IMR-90 (cell line): ENCODE data around the gene ELL3. TPM values are rescaled to one million over a fixed set of nuclear protein-coding genes. Genes with fewer than 3 reads are reported as not detected.

ENCODE experiments used
- ATAC-seq: fragments of 200-7000 bp; cut with Tn5 transposase; 2 replicates; pipeline ENCODE4 v1.9.1; 2020; ENCODE audit warnings: low read depth, mild to moderate bottlenecking, moderate library complexity
- BruUV-seq: library from RNA; stranded (reverse); fragments of 400-500 nt; replicated peaks from 2 replicates; lab custom pipeline; 2021; lab: Mats Ljungman, UMichigan
- CTCF ChIA-PET: fragments of 300-600 bp; formaldehyde crosslinking; extraction: SDS; loops from one replicate; lab custom pipeline; 2021; ENCODE audit warnings: antibody characterized with exemption; lab: Yijun Ruan, JAX
- POLR2A ChIA-PET: fragments of 300-600 bp; sonication (Branson Sonifier 250); formaldehyde crosslinking; loops from one replicate; lab custom pipeline; 2022; ENCODE audit warnings: antibody characterized with exemption; ENCODE audit not compliant: unreplicated experiment; lab: Charles Lee
- DNase-seq: peaks from one replicate; pipeline ENCODE4 v3.0.0; 2013
- H2AFZ ChIP-seq: replicated peaks from 2 replicates; pipeline ENCODE3; 2013; ENCODE audit warnings: low read length, mild to moderate bottlenecking; ENCODE audit not compliant: poor library complexity
- H2AK5ac ChIP-seq: 2 replicates; pipeline ENCODE4 v1.6.1; 2013; ENCODE audit warnings: low read depth, low read length, inconsistent platforms
- H2AK9ac ChIP-seq: replicated peaks from 2 replicates; pipeline ENCODE3; 2013; ENCODE audit warnings: mild to moderate bottlenecking, low read depth, low read length, moderate library complexity; ENCODE audit not compliant: poor library complexity
- H2BK120ac ChIP-seq: 2 replicates; pipeline ENCODE4 v1.6.1; 2013; ENCODE audit warnings: low read depth, low read length, inconsistent platforms
- H2BK15ac ChIP-seq: 3 replicates; pipeline ENCODE4 v1.6.1; 2013; ENCODE audit warnings: low read depth, low read length, inconsistent platforms
- H2BK20ac ChIP-seq: 2 replicates; pipeline ENCODE4 v1.6.1; 2013; ENCODE audit warnings: low read depth, mild to moderate bottlenecking, inconsistent platforms, low read length, moderate library complexity
- H2BK5ac ChIP-seq: 2 replicates; pipeline ENCODE4 v1.6.1; 2013; ENCODE audit warnings: mild to moderate bottlenecking, low read depth, low read length, inconsistent platforms; ENCODE audit not compliant: poor library complexity, severe bottlenecking
- H3K14ac ChIP-seq: replicated peaks from 2 replicates; pipeline ENCODE4 v1.6.1; 2013; ENCODE audit warnings: low read depth, low read length, inconsistent platforms
- H3K18ac ChIP-seq: 2 replicates; pipeline ENCODE4 v1.6.1; 2013; ENCODE audit warnings: low read depth, low read length, control low read depth
- H3K23ac ChIP-seq: 2 replicates; pipeline ENCODE4 v1.6.1; 2013; ENCODE audit warnings: low read depth, low read length, inconsistent platforms
- H3K27ac ChIP-seq: 2 replicates; pipeline ENCODE4 v1.5.1; 2013; ENCODE audit warnings: mild to moderate bottlenecking, control low read depth, low read length; ENCODE audit not compliant: insufficient read depth
- H3K27me3 ChIP-seq: 2 replicates; pipeline ENCODE4 v1.6.1; 2013; ENCODE audit warnings: low read length; ENCODE audit not compliant: control insufficient read depth, insufficient read depth
- H3K36me3 ChIP-seq: 2 replicates; pipeline ENCODE4 v1.6.1; 2013; ENCODE audit warnings: low read length, mixed read lengths; ENCODE audit not compliant: control insufficient read depth, insufficient read depth
- H3K4ac ChIP-seq: 2 replicates; pipeline ENCODE4 v1.6.1; 2013; ENCODE audit warnings: low read depth, low read length, inconsistent platforms
- H3K4me1 ChIP-seq: 2 replicates; pipeline ENCODE4 v1.6.1; 2013; ENCODE audit warnings: low read length, mixed read lengths; ENCODE audit not compliant: control insufficient read depth, insufficient read depth
- H3K4me2 ChIP-seq: 2 replicates; pipeline ENCODE4 v1.6.1; 2013; ENCODE audit warnings: low read depth, mild to moderate bottlenecking, control low read depth, low read length, moderate library complexity
- H3K4me3 ChIP-seq: 2 replicates; pipeline ENCODE4 v1.5.1; 2013; ENCODE audit warnings: low read depth, mild to moderate bottlenecking, control low read depth, low read length, moderate library complexity; ENCODE audit not compliant: insufficient read depth
- H3K56ac ChIP-seq: 2 replicates; pipeline ENCODE4 v1.6.1; 2013; ENCODE audit warnings: low read length, inconsistent platforms; ENCODE audit not compliant: insufficient read depth; ENCODE audit errors: extremely low read depth
- H3K79me1 ChIP-seq, 2 experiments: 2 replicates each; pipeline ENCODE4 v1.6.1; 2013; ENCODE audit warnings: low read length in 2 of 2, inconsistent platforms in 1 of 2, low read depth in 1 of 2
- H3K9ac ChIP-seq: 2 replicates; pipeline ENCODE4 v1.6.1; 2013; ENCODE audit warnings: low read depth, low read length, control low read depth
- H3K9me1 ChIP-seq: 2 replicates; pipeline ENCODE4 v1.6.1; 2013; ENCODE audit warnings: low read length, inconsistent platforms; ENCODE audit not compliant: insufficient read depth
- H3K9me3 ChIP-seq: 2 replicates; pipeline ENCODE4 v1.6.1; 2013; ENCODE audit warnings: low read length; ENCODE audit not compliant: control insufficient read depth, insufficient read depth
- H4K20me1 ChIP-seq: 2 replicates; pipeline ENCODE4 v1.6.1; 2013; ENCODE audit warnings: low read length, inconsistent platforms; ENCODE audit not compliant: insufficient read depth
- H4K5ac ChIP-seq: 2 replicates; pipeline ENCODE4 v1.6.1; 2013; ENCODE audit warnings: mild to moderate bottlenecking, low read depth, low read length, control low read depth
- H4K8ac ChIP-seq, 2 experiments: 2 replicates each; pipeline ENCODE4 v1.6.1; 2013; ENCODE audit warnings: low read depth in 2 of 2, low read length in 2 of 2, control low read depth in 1 of 2, inconsistent platforms in 1 of 2
- H4K91ac ChIP-seq: 2 replicates; pipeline ENCODE4 v1.6.1; 2013; ENCODE audit warnings: low read depth, low read length, inconsistent platforms; ENCODE audit not compliant: insufficient read depth
- CHD1 ChIP-seq: IDR thresholded peaks from 2 replicates; pipeline ENCODE4 v1.6.1; 2012; ENCODE audit warnings: low read depth, low read length, improper control_type of control experiment
- CTCF ChIP-seq: conservative IDR thresholded peaks from 2 replicates; pipeline ENCODE4 v1.5.1; 2012; ENCODE audit warnings: mild to moderate bottlenecking, low read depth, low read length, improper control_type of control experiment
- FOS ChIP-seq: fragments of 150-350 bp; IDR thresholded peaks from 2 replicates; pipeline ENCODE4 v1.6.1; 2016; ENCODE audit warnings: low read depth, low read length
- MAFK ChIP-seq: IDR thresholded peaks from 2 replicates; pipeline ENCODE4 v1.6.1; 2012; ENCODE audit warnings: low read depth, low read length, improper control_type of control experiment
- MAZ ChIP-seq: IDR thresholded peaks from 2 replicates; pipeline ENCODE4 v1.6.1; 2012; ENCODE audit warnings: low read depth, mild to moderate bottlenecking, low read length, improper control_type of control experiment, moderate library complexity, borderline replicate concordance
- NFE2L2 ChIP-seq: fragments of 150-350 bp; IDR thresholded peaks from 2 replicates; pipeline ENCODE4 v1.6.1; 2016; ENCODE audit warnings: low read depth, mild to moderate bottlenecking, low read length
- RAD21 ChIP-seq: IDR thresholded peaks from 2 replicates; pipeline ENCODE4 v1.6.1; 2012; ENCODE audit warnings: low read length, improper control_type of control experiment
- RCOR1 ChIP-seq: IDR thresholded peaks from 2 replicates; pipeline ENCODE4 v1.6.1; 2012; ENCODE audit warnings: mild to moderate bottlenecking, low read length, improper control_type of control experiment; ENCODE audit not compliant: insufficient replicate concordance
- RFX5 ChIP-seq: IDR thresholded peaks from 2 replicates; pipeline ENCODE4 v1.8.0; 2012; ENCODE audit warnings: low read depth, mild to moderate bottlenecking, low read length, moderate library complexity
- SMC3 ChIP-seq: fragments of 150-350 bp; IDR thresholded peaks from 2 replicates; pipeline ENCODE4 v1.6.1; 2016; ENCODE audit warnings: low read depth, mild to moderate bottlenecking, antibody characterized with exemption, low read length, moderate library complexity
- WGBS, 2 experiments: methylation state at CpG; one replicate each; pipeline versions ENCODE4 v1.1.5 to v1.1.7; 2013; ENCODE audit warnings: missing lambda C conversion rate in 2 of 2; ENCODE audit not compliant: insufficient read length in 1 of 2; ENCODE audit errors: extremely low coverage in 2 of 2; 5-methylcytosine and 5-hydroxymethylcytosine counted together
- dilution Hi-C: fragments of 300-500 bp; cut with HindIII; formaldehyde crosslinking; loops from one replicate; pipeline ENCODE4 v1.14.3; 2018; ENCODE audit warnings: low sequenced_read_pairs; ENCODE audit not compliant: unreplicated experiment
- in situ Hi-C: fragments of 300-500 bp; cut with MboI; formaldehyde crosslinking; loops from 3 replicates; pipeline ENCODE4 v1.14.3; 2019; ENCODE audit warnings: low sequenced_read_pairs, inconsistent platforms, mixed read lengths
- intact Hi-C: fragments of 100-400 bp; cut with micrococcal nuclease; formaldehyde crosslinking; loops from 2 replicates; pipeline ENCODE4 v1.10.0; 2022
- polyA plus RNA-seq, 3 experiments: library from polyadenylated mRNA; depleted of rRNA; stranded (reverse); fragments of >200 nt; gene quantifications; 2 replicates each; pipeline ENCODE4 v1.2.3, GENCODE V29; 2012; ENCODE audit warnings: low replicate concordance in 1 of 3
- total RNA-seq: library from RNA; depleted of rRNA; stranded (reverse); fragments of >200 nt; gene quantifications from 2 replicates; pipeline ENCODE4 v1.2.3, GENCODE V29; 2012
- TF ChIP-seq, protein P1 (sequence below): fragments of 150-350 bp; IDR thresholded peaks from 2 replicates; pipeline ENCODE4 v1.6.1; 2017; ENCODE audit warnings: mild to moderate bottlenecking, antibody characterized with exemption, low read length, low read depth

The ELL3 gene
- total and polyA plus RNA-seq, 2 of the 4 experiments (the other 2 are of a cell fraction): 1.2 to 1.6 TPM

GRCh38 chr15:43789409-43789808 is 12.6 kb upstream of the ELL3 start:
- no peak overlapping the region for H2BK120ac ChIP-seq
- no peak overlapping the region for H3K23ac ChIP-seq
- H2BK15ac ChIP-seq: no peak overlapping the region
- no peak for ATAC-seq
- H3K27me3 ChIP-seq: no peaks in the 10 kb centered on the region
- no peak overlapping the region for H3K14ac ChIP-seq
- H3K4me1 ChIP-seq: peaks cover 9% of the 10 kb centered on the region
- POLR2A ChIA-PET: no interaction called here
- no peak overlapping the region for H2AK5ac ChIP-seq
- H2AFZ ChIP-seq: no peak overlapping the region
- H3K79me1 ChIP-seq: peaks cover 11 to 20% of the 10 kb centered on the region in 2 experiments; a peak in 3 of 4 replicates
- peaks cover 15% of the 10 kb centered on the region for H4K20me1 ChIP-seq
- TF ChIP-seq SMC3 (no peak), CTCF (no peak), RFX5 (no peak), NFE2L2 (no peak), MAFK (no peak), MAZ (no peak), FOS (no peak), CHD1 (no peak), RAD21 (no peak), RCOR1 (no peak)
- TF ChIP-seq, protein P1, sequence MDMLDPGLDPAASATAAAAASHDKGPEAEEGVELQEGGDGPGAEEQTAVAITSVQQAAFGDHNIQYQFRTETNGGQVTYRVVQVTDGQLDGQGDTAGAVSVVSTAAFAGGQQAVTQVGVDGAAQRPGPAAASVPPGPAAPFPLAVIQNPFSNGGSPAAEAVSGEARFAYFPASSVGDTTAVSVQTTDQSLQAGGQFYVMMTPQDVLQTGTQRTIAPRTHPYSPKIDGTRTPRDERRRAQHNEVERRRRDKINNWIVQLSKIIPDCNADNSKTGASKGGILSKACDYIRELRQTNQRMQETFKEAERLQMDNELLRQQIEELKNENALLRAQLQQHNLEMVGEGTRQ: no peak
- BruUV-seq: no TSS peak
- no peak overlapping the region for H3K4ac ChIP-seq
- H2BK20ac ChIP-seq: no peak overlapping the region
- no peak overlapping the region for H3K4me2 ChIP-seq
- H3K27ac ChIP-seq: no peak overlapping the region
- intact Hi-C loops (no loop called here), in situ Hi-C loops (no loop called here), dilution Hi-C loops (no loop called here)
- H3K18ac ChIP-seq: no peak overlapping the region
- no peaks in the 10 kb centered on the region for H3K9me3 ChIP-seq
- CTCF ChIA-PET: interaction anchor here (0.6 to 0.8 kb wide), 2 partner anchors 8 to 12 kb away, joined by 4 to 7 read pairs; partner anchors contain the start of gene ELL3
- peaks cover 15% of the 10 kb centered on the region for H3K36me3 ChIP-seq
- DNase-seq: no peak
- peaks cover 10% of the 10 kb centered on the region for H3K9me1 ChIP-seq
- no CpG with 5 or more reads among the region's 3 CpGs for WGBS, 2 experiments
- H2AK9ac ChIP-seq: no peak overlapping the region
- no peak overlapping the region for H4K5ac ChIP-seq
- no peak overlapping the region for H3K9ac ChIP-seq
- no peak overlapping the region for H4K91ac ChIP-seq
- no peak overlapping the region for H3K4me3 ChIP-seq
- H4K8ac ChIP-seq: no peak overlapping the region
- H2BK5ac ChIP-seq: no peak overlapping the region
- H3K56ac ChIP-seq: no peak overlapping the region
